ENCODE measurements around the gene SLC2A8. TPM values are rescaled to one million over a fixed set of nuclear protein-coding genes. Genes with fewer than 3 reads are reported as not detected.

The SLC2A8 gene
- total RNA-seq, 1 donor from 2014 or later: 18.5 TPM

DNA sequence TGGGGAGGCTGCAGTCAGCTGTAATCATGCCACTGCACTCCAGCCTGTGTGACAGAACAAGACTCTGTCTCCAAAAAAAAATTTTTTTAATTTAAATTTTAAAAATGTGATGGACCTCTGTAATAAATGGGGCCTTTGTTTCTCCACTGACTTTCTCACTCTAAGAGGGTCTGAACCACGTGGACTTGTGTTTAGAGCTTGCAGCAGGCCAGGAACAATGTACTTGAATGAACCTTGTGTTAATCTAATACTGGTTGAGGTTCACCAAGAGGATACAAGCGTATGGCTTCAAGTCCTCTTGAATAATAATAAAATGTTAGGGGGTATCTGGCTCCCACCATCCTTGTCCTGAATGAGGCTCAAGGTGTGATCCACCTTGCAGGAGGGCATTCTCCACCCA lies 14.4 kb upstream of the SLC2A8 start:
- DNase-seq: no peak
- intact Hi-C loops (cut with DNase I): no loop called here

DNA sequence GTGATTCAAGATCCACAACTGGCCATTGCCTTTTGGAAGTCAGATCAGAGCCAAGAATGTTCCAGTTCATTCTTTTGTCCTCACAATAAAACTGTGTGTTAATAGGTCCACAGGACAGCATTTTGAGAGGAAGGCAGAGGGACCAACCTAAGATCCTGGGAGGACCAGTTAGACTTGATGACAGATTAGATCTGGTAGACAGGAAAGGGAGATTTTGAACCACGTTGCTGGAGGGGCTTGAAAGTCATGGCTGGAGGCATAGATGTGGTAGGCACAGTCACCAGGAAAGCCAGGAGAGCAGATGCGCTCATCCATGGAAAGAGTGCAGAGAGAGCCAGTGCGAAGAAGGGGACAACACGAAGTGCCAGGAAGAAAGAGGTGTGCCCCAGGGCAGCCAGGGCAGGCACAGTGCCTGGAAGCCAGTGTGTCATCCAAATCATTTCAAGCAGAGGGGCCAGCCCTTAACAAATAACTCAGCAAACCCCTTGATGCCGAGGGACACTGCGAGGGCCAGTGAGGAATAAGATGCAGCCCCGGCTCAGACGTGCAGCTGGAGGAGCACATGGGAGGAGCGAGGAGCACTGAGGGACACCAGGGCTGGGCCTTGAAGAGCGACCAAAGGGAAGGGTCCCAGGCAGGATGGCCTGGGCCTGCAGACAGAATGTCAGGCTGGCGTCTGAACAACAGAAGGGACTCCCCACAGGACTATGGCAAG lies 12.8 kb upstream of the SLC2A8 start:
- Histone ChIP-seq H3K9me3 (no peaks in the 10 kb centered on the region), H3K27ac (no peak overlapping the region), H3K27me3 (ENCODE audit: low read depth) (no peaks in the 10 kb centered on the region), H3K4me1 (peaks cover 10% of the 10 kb centered on the region), H3K4me3 (no peak overlapping the region), H3K36me3 (no peaks in the 10 kb centered on the region)
- TF ChIP-seq, protein P1, sequence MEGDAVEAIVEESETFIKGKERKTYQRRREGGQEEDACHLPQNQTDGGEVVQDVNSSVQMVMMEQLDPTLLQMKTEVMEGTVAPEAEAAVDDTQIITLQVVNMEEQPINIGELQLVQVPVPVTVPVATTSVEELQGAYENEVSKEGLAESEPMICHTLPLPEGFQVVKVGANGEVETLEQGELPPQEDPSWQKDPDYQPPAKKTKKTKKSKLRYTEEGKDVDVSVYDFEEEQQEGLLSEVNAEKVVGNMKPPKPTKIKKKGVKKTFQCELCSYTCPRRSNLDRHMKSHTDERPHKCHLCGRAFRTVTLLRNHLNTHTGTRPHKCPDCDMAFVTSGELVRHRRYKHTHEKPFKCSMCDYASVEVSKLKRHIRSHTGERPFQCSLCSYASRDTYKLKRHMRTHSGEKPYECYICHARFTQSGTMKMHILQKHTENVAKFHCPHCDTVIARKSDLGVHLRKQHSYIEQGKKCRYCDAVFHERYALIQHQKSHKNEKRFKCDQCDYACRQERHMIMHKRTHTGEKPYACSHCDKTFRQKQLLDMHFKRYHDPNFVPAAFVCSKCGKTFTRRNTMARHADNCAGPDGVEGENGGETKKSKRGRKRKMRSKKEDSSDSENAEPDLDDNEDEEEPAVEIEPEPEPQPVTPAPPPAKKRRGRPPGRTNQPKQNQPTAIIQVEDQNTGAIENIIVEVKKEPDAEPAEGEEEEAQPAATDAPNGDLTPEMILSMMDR (IDR thresholded peaks at IDR 0.05): no peak
- intact Hi-C loops (cut with DNase I): no loop called here
- no peak for ATAC-seq
- no peak for DNase-seq

More for the DNA sequence above, 14.4 kb upstream of the SLC2A8 start:
- Histone ChIP-seq H3K27me3 (ENCODE audit: low read depth) (no peaks in the 10 kb centered on the region), H3K4me1 (no peaks in the 10 kb centered on the region), H3K4me3 (no peak overlapping the region), H3K9me3 (no peaks in the 10 kb centered on the region), H3K27ac (no peak overlapping the region), H3K36me3 (no peaks in the 10 kb centered on the region)
- no peak for ATAC-seq
- TF ChIP-seq, protein P1 (IDR thresholded peaks at IDR 0.05): no peak

DNA sequence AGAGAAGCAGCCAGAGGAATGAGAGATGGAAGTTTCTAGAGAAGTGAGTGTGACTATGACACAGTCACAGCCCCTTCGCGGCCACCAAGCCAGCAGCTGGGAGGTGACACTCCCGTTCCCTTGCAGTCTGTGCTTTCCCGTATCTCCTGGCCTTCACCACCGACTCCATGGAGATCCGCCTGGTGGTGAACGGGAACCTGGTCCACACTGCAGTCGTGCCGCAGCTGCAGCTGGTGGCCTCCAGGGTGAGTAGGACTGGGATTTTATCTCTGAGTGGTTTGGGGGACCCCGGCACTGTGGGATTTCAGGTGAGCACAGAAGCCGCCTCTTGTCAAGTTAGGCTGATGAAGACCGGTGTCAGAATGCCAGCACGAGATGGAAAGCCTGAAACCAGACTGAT lies 12.1 kb upstream of the SLC2A8 start:
- no peak overlapping the region for H3K27ac ChIP-seq
- intact Hi-C loops (cut with DNase I): no loop called here
- H3K4me3 ChIP-seq: no peak overlapping the region
- peaks cover 10% of the 10 kb centered on the region for H3K4me1 ChIP-seq
- H3K27me3 ChIP-seq (ENCODE audit: low read depth): no peaks in the 10 kb centered on the region
- no peaks in the 10 kb centered on the region for H3K36me3 ChIP-seq
- DNase-seq (no peak), ATAC-seq (no peak)
- no peaks in the 10 kb centered on the region for H3K9me3 ChIP-seq
- TF ChIP-seq, protein P1 (IDR thresholded peaks at IDR 0.05): no peak

DNA sequence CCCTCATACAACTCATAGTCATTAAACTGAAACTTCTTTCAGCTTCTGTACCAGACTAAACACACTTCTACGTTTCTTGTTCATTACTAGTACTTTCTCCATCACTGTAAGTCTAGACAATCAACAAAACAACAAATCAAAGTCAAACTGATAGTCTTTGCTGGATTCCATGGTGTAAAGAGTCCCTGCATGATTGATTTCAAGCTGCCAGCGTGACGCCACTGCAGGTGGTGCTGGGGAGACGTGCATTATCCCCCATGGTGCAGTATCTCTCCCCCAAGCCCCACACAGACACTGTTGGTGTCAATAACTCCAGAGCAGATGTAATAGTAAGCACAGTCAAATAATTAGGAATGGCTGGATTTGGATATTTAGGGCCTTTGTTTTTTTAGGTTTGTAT lies 10.7 kb upstream of the SLC2A8 start:
- DNase-seq (no peak), ATAC-seq (no peak)
- intact Hi-C loops (cut with DNase I): no loop called here
- H3K4me3 ChIP-seq: no peak overlapping the region
- TF ChIP-seq, protein P1 (IDR thresholded peaks at IDR 0.05): no peak
- peaks cover 10% of the 10 kb centered on the region for H3K4me1 ChIP-seq
- no peaks in the 10 kb centered on the region for H3K27me3 ChIP-seq (ENCODE audit: low read depth)
- H3K36me3 ChIP-seq: no peaks in the 10 kb centered on the region
- H3K27ac ChIP-seq: no peak overlapping the region
- no peaks in the 10 kb centered on the region for H3K9me3 ChIP-seq

DNA sequence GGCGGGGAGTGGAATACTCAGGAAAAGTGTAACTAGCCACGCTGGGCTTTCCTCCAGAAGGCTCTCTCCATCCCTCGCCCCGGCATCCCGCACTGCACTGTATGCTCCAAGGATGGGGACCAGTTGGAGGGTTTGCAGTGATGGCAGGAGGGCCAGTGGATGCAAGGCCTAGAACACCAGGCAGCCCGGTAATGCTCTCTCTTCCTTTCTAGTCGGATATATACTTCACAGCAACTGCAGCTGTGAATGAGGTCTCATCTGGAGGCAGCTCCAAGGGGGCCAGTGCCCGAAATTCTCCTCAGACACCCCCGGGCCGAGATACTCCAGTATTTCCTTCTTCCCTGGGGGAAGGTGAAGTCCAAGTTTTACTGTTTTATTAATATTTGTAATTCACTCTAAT lies 10.0 kb upstream of the SLC2A8 start:
- no peak for DNase-seq
- no peak for ATAC-seq

More for the DNA sequence above, 10.0 kb upstream of the SLC2A8 start:
- TF ChIP-seq, protein P1 (IDR thresholded peaks at IDR 0.05): no peak
- H3K36me3 ChIP-seq: no peaks in the 10 kb centered on the region
- peaks cover 10% of the 10 kb centered on the region for H3K4me1 ChIP-seq
- intact Hi-C loops (cut with DNase I): no loop called here
- no peaks in the 10 kb centered on the region for H3K27me3 ChIP-seq (ENCODE audit: low read depth)
- H3K4me3 ChIP-seq: no peak overlapping the region
- H3K27ac ChIP-seq: no peak overlapping the region
- H3K9me3 ChIP-seq: no peaks in the 10 kb centered on the region

Data from lower lobe of right lung (tissue), 2 donors.